GM12878 (cell line): Measurements from ENCODE around the gene ROCK2.

ENCODE experiments used
- CTCF ChIP-seq, 3 experiments: IDR thresholded peaks in 2 of 3; conservative IDR thresholded peaks in 1 of 3; 2 replicates each; pipeline ENCODE4 v1.5.1; 2011; ENCODE audit warnings: low read depth in 3 of 3, low read length in 3 of 3, mild to moderate bottlenecking in 3 of 3, control low read depth in 2 of 3, moderate library complexity in 2 of 3, inconsistent platforms in 1 of 3, mixed read lengths in 1 of 3; ENCODE audit not compliant: control insufficient read depth in 2 of 3, insufficient read depth in 1 of 3; ENCODE audit errors: extremely low read depth in 1 of 3
- E4F1 ChIP-seq: fragments of 450-650 bp; IDR thresholded peaks from 2 replicates; pipeline ENCODE4 v1.6.1; 2018; ENCODE audit warnings: borderline replicate concordance, mild to moderate bottlenecking; ENCODE audit not compliant: partially characterized antibody
- ETV6 ChIP-seq, 2 experiments: fragments of 450-650 bp in 1 of 2; IDR thresholded peaks in 1 of 2; conservative IDR thresholded peaks in 1 of 2; 2 replicates each; pipeline ENCODE4 v1.6.1; 2014; ENCODE audit warnings: antibody characterized with exemption in 1 of 2, borderline replicate concordance in 1 of 2, low read depth in 1 of 2, mild to moderate bottlenecking in 1 of 2, moderate library complexity in 1 of 2
- HDAC2 ChIP-seq: fragments of 200-600 bp; sonication (generic); IDR thresholded peaks from 2 replicates; pipeline ENCODE4 v1.6.1; 2017
- MXI1 ChIP-seq: fragments of 150-350 bp; IDR thresholded peaks from 2 replicates; pipeline ENCODE4 v1.6.1; 2011; ENCODE audit warnings: low read depth, mild to moderate bottlenecking, inconsistent platforms, low read length, improper control_type of control experiment
- NRF1 ChIP-seq: conservative IDR thresholded peaks from 2 replicates; pipeline ENCODE4 v1.6.1; 2011; ENCODE audit warnings: mild to moderate bottlenecking, low read depth, low read length, improper control_type of control experiment

DNA sequence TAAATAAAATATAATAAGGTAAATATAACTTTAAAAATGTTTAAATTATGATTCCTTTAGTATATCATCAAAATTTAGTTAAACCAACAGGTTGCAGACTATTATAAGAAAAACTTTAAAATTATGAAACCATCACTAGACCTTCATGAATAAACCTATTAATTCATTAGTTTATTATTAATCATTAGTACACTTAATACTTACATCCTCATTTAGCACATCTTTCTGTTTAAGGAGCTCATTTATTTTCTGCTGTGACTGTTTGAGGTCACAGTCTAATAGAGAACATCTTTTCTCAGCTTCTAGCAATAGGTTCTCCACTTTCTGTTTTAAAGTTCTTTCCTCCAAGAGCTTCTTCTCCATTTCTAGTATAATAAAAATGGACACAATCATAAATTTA is 136.4 kb downstream of the ROCK2 start:
- TF ChIP-seq CTCF (IDR thresholded peaks at IDR 0.05 in 2 of 3, conservative IDR thresholded peaks at IDR 0.05 in 1 of 3; ENCODE audit: control insufficient read depth in 2 of 3, extremely low read depth in 1 of 3, insufficient read depth in 1 of 3, low read depth in 3 of 3, low read length in 3 of 3) (no peak), NRF1 (no peak), ETV6 (conservative IDR thresholded peaks at IDR 0.05 in 1 of 2, IDR thresholded peaks at IDR 0.05 in 1 of 2; ENCODE audit: borderline replicate concordance in 1 of 2, low read depth in 1 of 2) (no peak), HDAC2 (no peak), MXI1 (no peak), E4F1 (no peak)
